ENCODE data around the gene PPM1L. TPM values are rescaled to one million over a fixed set of nuclear protein-coding genes. Genes with fewer than 3 reads are reported as not detected.
A peak's percentile ranks its signal among the peaks of the same experiment; 100 is the strongest.

Gene PPM1L
- total and polyA plus RNA-seq, 2 of the 13 experiments (the other 11 are each of a cell fraction or from before 2014, with no cell fraction given) = 0.22 to 1.4 TPM

DNA sequence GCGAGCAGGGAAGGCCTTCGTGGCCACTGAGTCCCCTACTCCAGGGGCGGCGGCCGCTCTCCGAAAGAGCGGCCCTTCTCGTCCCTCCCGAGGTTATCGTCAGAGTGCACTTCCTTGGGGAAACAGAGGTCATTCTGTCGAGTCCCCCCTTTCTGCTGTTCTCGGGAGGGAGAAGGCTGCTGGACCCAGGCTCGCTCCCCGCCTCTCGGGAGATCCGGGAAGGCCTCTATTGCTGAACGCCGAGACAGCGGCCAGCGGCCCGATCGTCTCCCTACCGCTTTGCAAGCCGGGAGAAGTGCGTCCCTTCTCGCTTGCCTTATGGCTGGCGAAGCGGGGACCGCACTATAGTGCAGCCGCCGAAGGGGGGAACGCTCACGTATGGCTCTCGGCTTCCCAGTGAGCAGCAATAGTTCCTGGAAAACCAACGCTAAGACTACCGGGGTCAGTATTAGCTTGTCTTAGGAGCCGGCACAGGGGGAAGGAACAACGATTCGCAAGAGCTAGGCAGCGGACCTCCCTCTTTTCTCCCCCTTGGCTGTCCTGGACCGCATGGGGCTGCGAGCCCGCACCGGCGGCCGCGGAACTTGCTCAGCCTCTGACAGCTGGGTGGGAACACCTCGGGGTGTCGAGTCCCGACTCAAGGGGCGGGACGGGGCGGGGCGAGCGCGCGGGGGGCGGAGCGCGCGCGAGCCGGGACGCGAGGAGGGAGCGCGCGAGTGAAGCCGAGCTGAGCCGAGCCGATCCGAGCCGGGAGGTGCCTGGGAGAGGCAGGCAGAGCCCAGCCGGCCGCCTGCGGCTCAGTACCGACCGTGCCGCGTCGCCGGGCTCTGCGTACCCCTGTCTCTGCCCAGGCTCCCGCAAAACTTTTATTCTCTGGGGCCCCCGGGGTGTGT is 930 bp upstream of the PPM1L start (continued):
- no peak for TF ChIP-seq NCOA5 (CRISPR knock-in tag; IDR thresholded peaks at IDR 0.05)
- TF ChIP-seq ZNF713 (CRISPR knock-in tag; IDR thresholded peaks at IDR 0.05) = no peak
- TF ChIP-seq ELF4 (CRISPR knock-in tag; IDR thresholded peaks at IDR 0.05; ENCODE audit: borderline replicate concordance) = no peak
- TF ChIP-seq RFXANK (CRISPR knock-in tag; IDR thresholded peaks at IDR 0.05) = no peak
- TF ChIP-seq GLI4 (CRISPR knock-in tag; IDR thresholded peaks at IDR 0.05; ENCODE audit: borderline replicate concordance) = peak; percentile 75; the same call in 1 of the 2 replicates
- TF ChIP-seq ZNF766 (CRISPR knock-in tag; IDR thresholded peaks at IDR 0.05; ENCODE audit: borderline replicate concordance) = no peak
- peak; percentile 49; the same call in 1 of the 2 replicates for TF ChIP-seq ZMYM4 (CRISPR knock-in tag; IDR thresholded peaks at IDR 0.05)
- no peak for TF ChIP-seq CENPX (CRISPR knock-in tag; IDR thresholded peaks at IDR 0.05)
- no peak for TF ChIP-seq HOXA3 (CRISPR knock-in tag; IDR thresholded peaks at IDR 0.05)
- no peak for TF ChIP-seq ZNF124 (CRISPR knock-in tag; IDR thresholded peaks at IDR 0.05)
- TF ChIP-seq, protein P1, sequence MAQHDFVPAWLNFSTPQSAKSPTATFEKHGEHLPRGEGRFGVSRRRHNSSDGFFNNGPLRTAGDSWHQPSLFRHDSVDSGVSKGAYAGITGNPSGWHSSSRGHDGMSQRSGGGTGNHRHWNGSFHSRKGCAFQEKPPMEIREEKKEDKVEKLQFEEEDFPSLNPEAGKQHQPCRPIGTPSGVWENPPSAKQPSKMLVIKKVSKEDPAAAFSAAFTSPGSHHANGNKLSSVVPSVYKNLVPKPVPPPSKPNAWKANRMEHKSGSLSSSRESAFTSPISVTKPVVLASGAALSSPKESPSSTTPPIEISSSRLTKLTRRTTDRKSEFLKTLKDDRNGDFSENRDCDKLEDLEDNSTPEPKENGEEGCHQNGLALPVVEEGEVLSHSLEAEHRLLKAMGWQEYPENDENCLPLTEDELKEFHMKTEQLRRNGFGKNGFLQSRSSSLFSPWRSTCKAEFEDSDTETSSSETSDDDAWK (CRISPR knock-in tag; IDR thresholded peaks at IDR 0.05) = no peak
- TF ChIP-seq ZNF468 (CRISPR knock-in tag; IDR thresholded peaks at IDR 0.05) = no peak
- no peak for TF ChIP-seq KAT2B (IDR thresholded peaks at IDR 0.05; ENCODE audit: borderline replicate concordance, low read depth, low read length)
- TF ChIP-seq ZNF543 (CRISPR knock-in tag; IDR thresholded peaks at IDR 0.05) = no peak
- TF ChIP-seq, protein P2, sequence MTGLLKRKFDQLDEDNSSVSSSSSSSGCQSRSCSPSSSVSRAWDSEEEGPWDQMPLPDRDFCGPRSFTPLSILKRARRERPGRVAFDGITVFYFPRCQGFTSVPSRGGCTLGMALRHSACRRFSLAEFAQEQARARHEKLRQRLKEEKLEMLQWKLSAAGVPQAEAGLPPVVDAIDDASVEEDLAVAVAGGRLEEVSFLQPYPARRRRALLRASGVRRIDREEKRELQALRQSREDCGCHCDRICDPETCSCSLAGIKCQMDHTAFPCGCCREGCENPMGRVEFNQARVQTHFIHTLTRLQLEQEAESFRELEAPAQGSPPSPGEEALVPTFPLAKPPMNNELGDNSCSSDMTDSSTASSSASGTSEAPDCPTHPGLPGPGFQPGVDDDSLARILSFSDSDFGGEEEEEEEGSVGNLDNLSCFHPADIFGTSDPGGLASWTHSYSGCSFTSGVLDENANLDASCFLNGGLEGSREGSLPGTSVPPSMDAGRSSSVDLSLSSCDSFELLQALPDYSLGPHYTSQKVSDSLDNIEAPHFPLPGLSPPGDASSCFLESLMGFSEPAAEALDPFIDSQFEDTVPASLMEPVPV (CRISPR knock-in tag; IDR thresholded peaks at IDR 0.05) = no peak
- TF ChIP-seq ZFP36 (IDR thresholded peaks at IDR 0.05; ENCODE audit: borderline replicate concordance, low read depth, low read length, partially characterized antibody) = no peak
- TF ChIP-seq, protein P3, sequence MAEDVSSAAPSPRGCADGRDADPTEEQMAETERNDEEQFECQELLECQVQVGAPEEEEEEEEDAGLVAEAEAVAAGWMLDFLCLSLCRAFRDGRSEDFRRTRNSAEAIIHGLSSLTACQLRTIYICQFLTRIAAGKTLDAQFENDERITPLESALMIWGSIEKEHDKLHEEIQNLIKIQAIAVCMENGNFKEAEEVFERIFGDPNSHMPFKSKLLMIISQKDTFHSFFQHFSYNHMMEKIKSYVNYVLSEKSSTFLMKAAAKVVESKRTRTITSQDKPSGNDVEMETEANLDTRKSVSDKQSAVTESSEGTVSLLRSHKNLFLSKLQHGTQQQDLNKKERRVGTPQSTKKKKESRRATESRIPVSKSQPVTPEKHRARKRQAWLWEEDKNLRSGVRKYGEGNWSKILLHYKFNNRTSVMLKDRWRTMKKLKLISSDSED (CRISPR knock-in tag; IDR thresholded peaks at IDR 0.05) = no peak
- no peak for TF ChIP-seq ZNF333 (CRISPR knock-in tag; IDR thresholded peaks at IDR 0.05; ENCODE audit: borderline replicate concordance)
- TF ChIP-seq ZNF83 (CRISPR knock-in tag; IDR thresholded peaks at IDR 0.05; ENCODE audit: borderline replicate concordance) = no peak
- TF ChIP-seq RCOR2 (CRISPR knock-in tag; IDR thresholded peaks at IDR 0.05) = no peak
- TF ChIP-seq TAF1 (CRISPR knock-in tag; IDR thresholded peaks at IDR 0.05) = peak; percentile 43; the same call in 1 of the 2 replicates
- no peak for TF ChIP-seq EED (CRISPR knock-in tag; IDR thresholded peaks at IDR 0.05)
- no peak for TF ChIP-seq ATRX (CRISPR knock-in tag; IDR thresholded peaks at IDR 0.05; ENCODE audit: borderline replicate concordance)
- peak; percentile 48 to 59; a peak in 3 of 4 replicates for TF ChIP-seq POLR2A (IDR thresholded peaks at IDR 0.05; ENCODE audit: insufficient read depth in 1 of 2, low read depth in 2 of 2, low read length in 2 of 2)
- TF ChIP-seq HNF4A (CRISPR knock-in tag; IDR thresholded peaks at IDR 0.05) = no peak
- TF ChIP-seq ZNF781 (CRISPR knock-in tag; IDR thresholded peaks at IDR 0.05; ENCODE audit: borderline replicate concordance, not compliant biosample characterization) = no peak
- no peak for TF ChIP-seq ZNF383 (CRISPR knock-in tag; IDR thresholded peaks at IDR 0.05; ENCODE audit: borderline replicate concordance)
- no peak for TF ChIP-seq ISX (CRISPR knock-in tag; conservative IDR thresholded peaks at IDR 0.05)

Measured in HepG2 (cell line).